DOHH2 (cell line): ENCODE data around the gene TTC39B.

Source experiments
- CTCF ChIP-seq: fragments of 200-600 bp; sonication (generic); IDR thresholded peaks from one replicate; pipeline ENCODE4 v1.5.1; 2014; ENCODE audit warnings: antibody characterized with exemption, mild to moderate bottlenecking, low read depth, low read length; ENCODE audit not compliant: poor library complexity, severe bottlenecking
- EZH2phosphoT487 ChIP-seq: fragments of 200-600 bp; sonication (generic); IDR thresholded peaks from 2 replicates; pipeline ENCODE4 v1.6.1; 2017; ENCODE audit warnings: borderline replicate concordance, mild to moderate bottlenecking, antibody characterized with exemption, low read length, moderate library complexity, mixed read lengths

GRCh38 chr9:15293084-15293483 lies 13.9 kb downstream of the TTC39B start:
- no peak for TF ChIP-seq CTCF
- TF ChIP-seq EZH2phosphoT487: no peak
